ENCODE results near the gene RARB.
A peak's percentile ranks its signal among the peaks of the same experiment; 100 is the strongest.

RARB gene

DNA sequence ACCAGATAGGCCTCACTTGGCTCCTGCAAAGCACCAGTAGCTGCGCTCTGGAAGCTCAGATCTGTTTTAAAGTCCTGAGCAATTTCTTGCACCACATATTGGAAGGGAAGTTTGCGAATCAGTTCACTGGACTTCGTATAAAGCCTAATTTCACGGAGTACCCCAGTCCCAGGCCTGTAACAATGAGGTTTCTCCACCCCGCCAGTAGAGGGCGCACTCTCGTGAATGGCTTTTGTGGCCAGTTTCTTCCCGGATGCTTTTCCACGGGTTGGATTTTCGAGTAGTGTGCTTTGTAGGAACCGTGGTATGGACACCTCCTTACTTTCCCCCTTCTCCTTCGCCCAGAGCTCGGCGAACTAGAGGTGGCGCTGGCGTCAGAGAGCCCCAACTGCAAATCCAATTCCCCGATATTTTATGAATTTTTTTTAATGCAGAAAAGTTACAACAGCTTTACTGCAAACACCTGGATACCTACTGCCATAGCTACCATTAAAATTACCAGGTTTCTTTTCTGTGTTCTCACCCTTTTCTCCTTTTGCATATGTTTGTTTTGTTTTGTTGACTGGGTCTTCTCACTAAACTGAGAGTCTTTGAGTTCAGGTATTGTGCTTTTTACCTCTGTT is 13.3 kb downstream of the RARB start:
- DNase-seq (ENCODE audit: low read depth, low spot score), result peak; percentile 10
- no peak overlapping the region for H3K4me3 ChIP-seq (ENCODE audit: low read length)

DNA sequence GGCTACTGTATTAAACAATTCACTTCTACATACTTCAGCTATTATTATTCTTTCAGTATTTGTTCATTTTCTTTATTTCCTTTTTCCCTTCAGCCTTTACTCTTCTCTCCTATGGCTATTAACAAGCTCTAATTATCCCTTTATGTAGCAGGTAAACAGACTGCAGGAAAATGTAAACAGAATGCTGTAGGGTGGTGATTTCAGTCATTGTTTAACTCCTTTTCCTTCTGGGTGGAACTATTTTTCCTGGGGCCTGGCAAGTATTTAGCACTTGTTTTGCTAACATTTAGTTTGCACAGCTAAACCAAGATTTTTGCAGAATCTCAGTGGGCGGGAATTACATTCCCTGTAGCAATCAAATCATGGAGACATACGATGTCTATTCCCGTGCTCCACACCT is 14.4 kb downstream of the RARB start:
- no peak overlapping the region for H3K4me3 ChIP-seq (ENCODE audit: low read length)
- DNase-seq (ENCODE audit: low read depth, low spot score), result no peak

DNA sequence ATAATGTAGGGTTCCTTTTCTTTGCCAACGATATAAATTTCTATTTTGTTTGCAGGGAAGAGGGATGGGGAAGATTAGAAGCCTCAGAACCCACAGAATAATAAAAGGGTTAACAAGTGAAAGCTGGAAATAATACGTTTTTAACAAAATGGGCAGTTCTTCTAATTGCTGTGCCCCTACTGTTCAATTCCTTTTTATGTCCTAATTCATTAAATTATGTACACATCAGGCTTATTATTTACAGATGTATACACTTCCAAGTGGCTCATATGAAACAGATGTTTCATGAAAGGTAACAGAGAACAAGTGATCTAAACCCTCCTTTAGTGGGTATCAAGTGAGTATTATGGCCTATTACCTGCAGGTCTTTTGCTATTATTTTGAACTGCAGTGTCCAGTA is 16.2 kb downstream of the RARB start:
- H3K4me3 ChIP-seq (ENCODE audit: low read length), result no peak overlapping the region
- no peak for DNase-seq (ENCODE audit: low read depth, low spot score)

DNA sequence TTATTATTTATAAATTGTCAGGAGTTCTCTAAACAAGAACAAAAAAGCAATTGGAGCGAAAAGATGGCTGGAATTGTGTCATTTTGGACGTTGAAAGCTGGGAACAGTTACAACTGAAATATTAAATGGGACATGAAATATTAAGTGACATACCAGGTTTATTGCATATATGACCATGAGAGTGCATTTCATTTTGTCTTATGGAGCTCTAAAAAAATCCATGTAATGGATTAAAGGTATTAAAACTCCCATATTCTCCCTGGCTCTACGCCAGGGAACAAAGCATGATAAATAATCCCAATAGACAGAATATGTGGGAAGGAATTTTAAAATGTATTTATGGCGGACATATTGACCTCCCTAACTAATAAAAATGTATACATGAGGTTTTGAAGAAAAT is 17.7 kb downstream of the RARB start:
- no peak overlapping the region for H3K4me3 ChIP-seq (ENCODE audit: low read length)
- no peak for DNase-seq (ENCODE audit: low read depth, low spot score)

DNA sequence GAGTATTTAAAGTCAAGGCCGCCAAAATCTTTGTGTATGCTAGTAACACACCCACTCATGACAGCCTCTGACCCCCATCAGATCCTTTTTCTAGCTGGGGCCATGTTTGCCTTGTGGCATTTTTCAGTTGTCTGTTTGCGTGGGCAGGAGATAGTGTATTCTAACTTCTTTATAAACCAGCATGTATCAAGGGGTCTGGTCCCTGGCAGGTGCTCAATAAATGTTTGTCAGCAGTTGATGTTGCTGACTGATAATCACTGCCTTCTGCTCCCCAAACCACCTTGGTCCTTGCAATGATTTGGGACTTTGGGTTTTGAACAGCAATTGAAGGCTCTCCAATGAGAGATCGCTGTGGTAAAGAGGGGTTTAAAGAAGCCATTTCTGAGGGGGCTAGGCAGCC is 19.2 kb downstream of the RARB start:
- no peak for DNase-seq (ENCODE audit: low read depth, low spot score)
- no peak overlapping the region for H3K4me3 ChIP-seq (ENCODE audit: low read length)

DNA sequence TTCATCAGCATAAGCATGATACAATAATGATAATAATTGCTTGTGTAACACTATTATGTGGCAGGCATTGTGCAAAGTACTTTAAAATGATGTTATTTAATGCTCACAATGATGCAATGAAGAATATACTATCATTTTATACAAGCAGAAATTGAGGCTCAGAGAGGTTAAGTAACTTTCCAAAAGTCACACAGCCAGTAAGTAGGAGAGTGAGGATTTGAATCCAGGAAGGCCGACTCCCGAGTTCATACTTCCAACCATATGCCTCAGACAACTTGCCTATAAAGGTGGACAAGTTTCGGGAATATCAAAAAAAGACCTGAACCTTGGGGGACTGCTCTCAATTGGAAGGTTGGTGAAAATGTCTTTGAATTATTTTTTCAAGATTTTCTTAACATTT is 19.9 kb downstream of the RARB start:
- no peak overlapping the region for H3K4me3 ChIP-seq (ENCODE audit: low read length)
- no peak for DNase-seq (ENCODE audit: low read depth, low spot score)

DNA sequence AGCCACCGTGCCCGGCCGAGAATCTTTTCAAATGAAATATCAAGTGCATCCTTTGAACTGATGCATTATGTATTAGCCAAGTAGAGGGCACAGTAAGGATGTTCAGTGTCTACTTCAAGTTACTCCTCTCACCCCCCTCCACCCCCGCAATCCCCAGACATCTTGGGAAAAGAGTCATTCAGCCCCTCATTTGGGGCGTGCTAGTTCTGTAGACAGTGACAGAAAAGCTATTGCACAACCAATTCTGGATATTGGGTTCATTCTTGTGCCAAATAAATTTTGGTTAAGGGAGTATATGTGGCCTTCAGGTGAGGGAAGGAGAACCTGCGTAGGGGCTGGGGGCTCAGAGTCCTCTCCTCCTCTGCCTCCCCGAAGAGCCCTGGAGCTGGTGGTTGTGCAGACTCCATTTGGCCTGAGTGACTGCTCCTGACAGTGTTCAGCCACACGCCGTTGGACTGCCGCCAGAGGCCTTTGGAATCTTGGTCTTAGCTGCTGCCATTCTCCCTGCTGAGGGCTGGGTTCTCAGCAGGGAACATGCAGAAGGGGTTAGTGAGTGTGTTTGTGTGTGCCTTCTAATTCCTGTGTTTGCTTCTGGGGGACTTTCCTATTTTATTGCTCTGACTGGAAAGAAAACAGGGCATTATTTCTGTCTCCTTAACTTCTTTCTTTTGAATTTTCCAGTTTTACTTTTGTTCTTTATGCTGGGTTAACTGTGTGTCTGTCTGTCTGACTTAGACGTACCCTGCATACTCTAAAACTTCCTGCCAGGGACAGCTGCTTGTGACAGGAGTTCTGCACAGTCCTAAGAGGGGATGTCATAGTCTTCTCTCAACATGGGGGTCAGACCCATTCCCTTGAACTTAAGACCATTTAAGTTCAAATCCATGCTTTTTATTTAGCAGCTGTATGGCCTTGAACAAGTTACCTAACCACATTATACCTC is 21.0 kb downstream of the RARB start:
- H3K4me3 ChIP-seq (ENCODE audit: low read length), result no peak overlapping the region
- DNase-seq (ENCODE audit: low read depth, low spot score), result no peak

DNA sequence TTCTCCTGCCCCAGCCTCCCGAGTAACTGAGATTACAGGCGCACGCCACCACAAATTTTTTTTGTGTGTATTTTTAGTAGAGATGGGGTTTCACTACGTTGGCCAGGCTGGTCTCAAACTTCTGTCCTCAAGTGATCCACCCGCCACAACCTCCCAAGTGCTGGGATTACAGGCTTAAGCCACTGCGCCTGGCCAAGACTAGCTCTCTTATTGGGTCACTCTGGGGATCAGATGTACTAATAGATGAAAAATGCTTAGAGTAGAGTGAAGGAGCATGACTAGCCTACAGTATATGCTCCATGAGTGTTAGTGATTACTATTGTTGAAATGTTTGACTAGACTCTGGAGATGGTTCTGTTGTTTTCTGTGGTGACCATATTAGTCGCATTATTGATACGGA is 21.8 kb downstream of the RARB start:
- no peak overlapping the region for H3K4me3 ChIP-seq (ENCODE audit: low read length)
- DNase-seq (ENCODE audit: low read depth, low spot score), result no peak

DNA sequence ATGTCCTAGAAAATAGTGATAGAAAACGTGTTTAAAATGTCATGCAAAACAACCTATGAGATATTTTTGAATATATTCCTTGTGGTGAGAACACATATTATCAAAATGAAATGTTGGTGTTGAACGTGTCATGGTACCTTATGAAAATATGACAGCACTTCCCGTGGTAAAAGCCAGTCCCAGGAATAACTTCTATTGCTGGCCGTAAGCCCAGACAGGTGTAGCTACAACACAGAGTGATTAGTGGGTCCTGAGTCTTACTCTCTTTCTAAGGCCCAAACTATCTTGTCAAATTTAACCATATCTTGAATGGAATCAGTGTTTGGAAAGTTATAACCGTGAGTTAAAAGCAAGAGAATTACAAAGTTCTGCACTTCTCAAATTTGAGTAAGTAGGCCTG is 24.1 kb downstream of the RARB start:
- H3K4me3 ChIP-seq (ENCODE audit: low read length), result no peak overlapping the region
- DNase-seq (ENCODE audit: low read depth, low spot score), result no peak

DNA sequence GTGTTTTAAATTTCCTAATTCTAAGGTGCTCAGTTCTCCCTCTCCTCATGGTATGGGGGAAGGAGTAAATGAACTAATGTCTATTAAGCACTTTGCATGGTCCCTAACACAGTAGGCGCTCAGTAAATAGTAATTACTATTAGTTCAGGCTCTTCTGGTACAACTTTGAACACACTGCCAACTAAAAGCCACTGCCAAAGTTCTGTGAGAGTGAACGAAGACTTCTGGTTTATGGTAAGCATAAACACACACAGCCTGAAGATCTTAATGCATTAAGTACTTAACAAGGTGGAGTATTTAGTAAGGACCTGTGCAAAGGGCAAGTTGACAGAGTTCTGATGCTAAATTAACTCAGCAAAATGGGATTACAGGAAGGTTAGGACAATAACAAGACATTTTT is 24.7 kb downstream of the RARB start:
- DNase-seq (ENCODE audit: low read depth, low spot score), result no peak
- no peak overlapping the region for H3K4me3 ChIP-seq (ENCODE audit: low read length)

DNA sequence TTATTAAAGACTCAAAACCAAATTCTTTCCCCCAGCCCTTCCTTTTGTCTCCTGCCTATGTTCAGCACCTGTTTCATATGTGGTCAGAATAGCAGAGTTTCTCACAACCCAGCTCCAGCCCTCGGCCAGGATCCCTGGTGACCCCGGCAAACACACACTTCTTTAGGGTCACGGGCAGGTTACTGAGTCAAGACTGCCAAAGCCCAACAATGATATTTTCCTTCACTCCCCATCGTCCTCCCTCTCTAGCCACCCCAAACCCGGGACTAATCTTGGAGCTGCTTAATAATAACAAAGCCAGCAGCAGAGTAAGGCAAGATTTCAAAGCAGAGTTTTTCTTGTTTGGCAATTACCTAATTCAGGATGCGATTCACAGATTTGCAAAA is 25.5 kb downstream of the RARB start:
- H3K4me3 ChIP-seq (ENCODE audit: low read length), result no peak overlapping the region
- DNase-seq (ENCODE audit: low read depth, low spot score), result no peak

DNA sequence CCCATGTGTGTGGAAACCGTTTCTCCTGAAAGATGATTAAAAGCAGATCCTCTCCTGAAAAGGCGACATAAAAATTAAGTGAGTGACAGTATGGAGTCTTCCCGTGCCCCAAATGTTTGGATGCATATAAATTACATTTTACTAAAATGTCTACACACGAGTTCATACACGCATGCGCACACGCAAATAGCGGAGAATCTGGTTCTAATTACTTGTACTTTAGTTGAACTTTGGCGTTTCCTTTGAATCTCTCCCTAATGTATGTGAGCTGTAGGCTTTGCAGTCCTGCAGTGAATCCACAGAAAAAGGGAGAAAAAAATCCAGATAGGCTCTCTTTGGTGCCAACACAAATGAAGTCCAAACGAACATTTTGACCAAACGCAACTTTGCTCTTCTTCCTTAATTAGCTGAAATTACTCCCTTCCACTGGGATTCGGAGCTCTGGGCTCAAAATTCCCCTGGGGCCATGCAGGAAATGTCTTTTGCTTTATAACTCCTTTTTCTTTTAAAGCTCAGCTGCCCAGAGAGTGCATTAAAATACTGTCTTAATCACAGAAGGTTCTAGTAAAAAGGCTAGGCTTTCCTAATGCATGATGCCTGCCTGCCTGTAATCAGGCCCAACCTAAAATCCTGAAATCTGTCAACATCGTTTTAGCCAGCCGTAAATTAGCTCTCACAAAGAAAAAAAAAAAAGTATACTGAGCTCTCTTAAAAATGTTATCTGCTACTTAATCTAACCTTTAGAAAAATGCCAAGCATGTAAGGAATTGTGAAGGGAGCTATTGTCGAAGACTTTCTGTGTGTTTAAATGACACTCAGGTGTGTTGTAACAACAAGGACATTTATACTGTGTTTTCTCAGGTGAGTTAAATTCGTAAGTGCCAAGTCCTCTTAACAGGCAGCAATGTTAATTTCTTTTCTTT is 26.2 kb downstream of the RARB start:
- DNase-seq (ENCODE audit: low read depth, low spot score), result no peak
- no peak overlapping the region for H3K4me3 ChIP-seq (ENCODE audit: low read length)

DNA sequence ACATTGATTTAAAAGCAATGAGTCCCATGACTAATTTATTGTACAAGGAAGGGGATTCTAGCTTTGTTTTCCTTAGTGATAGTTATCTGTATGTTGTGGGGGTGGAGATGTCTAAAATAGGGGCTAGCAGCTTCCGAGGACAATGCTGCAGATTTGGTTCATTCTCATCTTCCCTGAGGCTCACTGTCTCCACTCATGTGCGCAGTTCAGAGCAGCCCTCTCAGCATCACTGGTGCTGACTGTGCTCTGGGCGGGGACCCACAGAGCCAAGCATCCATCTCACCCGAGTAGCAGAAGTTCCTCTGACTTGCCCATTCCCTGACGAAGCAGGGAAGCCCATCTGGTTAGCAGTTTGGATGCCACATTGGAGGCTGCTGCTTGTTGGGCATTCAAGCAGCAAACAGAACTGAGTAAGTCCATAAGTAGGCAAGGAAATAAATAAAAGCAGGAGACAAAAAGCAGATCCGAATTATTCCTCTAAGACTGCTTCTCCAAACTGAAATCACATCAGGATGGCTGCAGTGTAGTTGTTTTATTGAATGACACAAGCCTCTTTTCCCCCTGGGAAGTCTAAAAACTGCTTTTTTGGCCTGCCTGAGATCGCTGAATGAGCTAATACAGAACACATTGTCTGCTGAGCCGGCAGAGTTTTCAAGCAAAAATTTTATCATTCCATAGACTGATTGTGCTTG is 27.5 kb downstream of the RARB start:
- H3K4me3 ChIP-seq (ENCODE audit: low read length), result no peak overlapping the region
- no peak for DNase-seq (ENCODE audit: low read depth, low spot score)

DNA sequence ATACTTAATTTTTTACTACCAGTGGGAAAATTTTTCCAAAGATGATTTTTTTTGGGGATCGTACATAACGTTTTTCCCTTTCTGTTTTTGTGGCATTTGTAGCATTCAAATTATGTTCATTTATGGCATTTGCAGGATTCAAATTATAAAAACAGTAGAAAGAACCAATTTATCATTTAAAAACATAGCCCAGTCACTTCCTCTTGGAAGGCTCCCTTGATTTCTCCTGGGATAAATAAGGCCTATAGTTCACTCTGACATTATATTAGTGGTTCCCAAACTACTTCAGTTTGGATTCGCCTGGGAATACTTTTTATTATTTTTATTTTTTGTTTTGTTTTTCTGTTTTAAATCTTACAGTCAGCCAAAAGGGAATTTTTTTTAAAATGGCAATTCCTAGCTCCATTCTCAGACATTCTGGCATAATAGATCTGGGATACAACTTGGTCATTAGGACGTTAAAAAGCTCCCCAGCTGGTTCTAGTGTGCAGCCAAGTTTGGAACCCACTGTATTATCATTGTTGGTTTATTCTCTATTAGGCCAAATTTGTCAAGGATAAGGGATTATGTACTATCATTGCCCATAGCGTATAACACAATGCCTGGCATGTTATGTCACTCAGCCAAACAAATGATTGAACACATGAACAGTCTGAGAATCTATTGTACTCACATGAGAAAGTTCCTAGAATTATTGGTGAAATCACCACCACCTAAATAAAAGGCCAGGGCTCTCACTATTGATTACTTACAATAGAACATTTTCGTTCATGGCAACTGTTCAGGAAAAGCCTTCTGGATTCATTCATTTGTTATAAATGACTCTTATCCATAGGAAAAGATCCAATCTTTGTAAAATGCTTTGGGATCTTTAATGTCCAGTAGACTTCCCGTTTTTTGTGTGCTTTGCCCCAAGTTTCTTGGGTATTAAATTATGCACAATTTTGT is 28.9 kb downstream of the RARB start:
- no peak overlapping the region for H3K4me3 ChIP-seq (ENCODE audit: low read length)
- DNase-seq (ENCODE audit: low read depth, low spot score), result no peak

DNA sequence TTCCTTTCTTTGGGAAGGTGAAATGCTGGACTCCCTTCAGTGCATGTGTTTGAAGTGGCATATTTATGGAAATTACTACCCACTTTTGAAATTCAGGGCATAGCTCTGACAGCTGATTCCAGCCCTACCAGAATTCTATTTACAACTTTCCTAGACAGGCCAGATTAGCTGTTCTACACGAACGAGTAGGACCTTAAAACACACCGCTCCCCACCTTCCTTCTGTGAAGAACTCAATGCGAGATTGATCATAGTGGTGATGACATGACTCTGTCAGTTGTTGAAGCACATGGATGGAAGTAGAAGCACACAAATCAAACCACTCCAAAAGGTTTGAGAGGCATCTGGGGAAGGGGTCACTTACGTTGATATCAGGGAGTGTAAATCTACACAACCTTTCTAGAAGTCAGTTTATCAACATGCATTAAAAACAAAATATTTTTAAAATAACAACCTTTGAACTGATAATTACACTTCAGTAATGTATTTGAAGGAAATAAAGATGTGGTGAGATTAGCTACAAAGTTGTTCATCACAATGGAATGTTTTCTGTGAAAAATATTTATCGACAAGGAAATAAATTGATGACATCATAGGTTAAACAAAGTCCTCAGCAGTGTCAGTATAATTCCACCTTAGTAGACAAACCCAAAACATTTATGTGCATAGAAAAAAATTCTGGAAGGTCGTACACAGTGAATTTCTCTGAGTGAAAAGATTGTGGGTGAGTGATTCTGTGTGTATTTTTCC is 29.8 kb downstream of the RARB start:
- no peak overlapping the region for H3K4me3 ChIP-seq (ENCODE audit: low read length)
- DNase-seq (ENCODE audit: low read depth, low spot score), result no peak

DNA sequence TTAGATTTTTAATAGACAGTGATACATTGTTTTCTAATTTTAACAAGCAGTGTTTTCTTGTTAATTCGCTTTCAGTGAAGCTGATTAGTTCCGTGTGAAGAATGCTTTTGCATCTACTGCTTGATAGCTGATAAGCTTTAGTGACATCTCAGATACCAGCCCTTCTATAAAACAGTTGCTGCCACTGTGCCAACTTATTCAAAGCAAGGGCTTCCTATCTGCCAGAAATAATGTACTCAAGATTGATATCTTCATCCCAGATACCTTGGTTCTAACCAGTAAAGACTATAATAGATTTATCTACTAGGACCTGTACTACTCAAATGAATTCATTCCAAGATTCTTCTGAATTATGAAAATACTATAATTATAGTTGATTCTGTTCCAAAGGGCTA is 30.4 kb downstream of the RARB start:
- no peak for DNase-seq (ENCODE audit: low read depth, low spot score)
- H3K4me3 ChIP-seq (ENCODE audit: low read length), result no peak overlapping the region

DNA sequence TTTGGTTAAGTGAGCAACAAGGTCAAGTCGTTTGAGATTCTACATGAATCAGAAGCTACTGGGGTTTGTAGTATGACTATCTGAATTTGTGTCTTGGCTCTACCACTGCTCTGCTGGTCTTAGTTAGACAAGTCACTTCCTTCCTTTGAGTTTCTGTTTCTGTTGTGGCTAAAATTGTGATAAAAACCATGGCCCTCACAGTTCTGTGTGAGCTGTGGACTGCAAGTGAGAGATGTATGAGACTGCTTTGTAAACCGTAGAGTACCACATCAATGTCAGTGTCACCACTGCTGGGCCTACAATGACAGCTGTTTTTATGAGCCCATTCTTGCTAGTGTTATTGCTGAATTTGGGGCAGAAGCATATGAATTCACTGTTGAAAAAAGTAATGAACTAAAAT is 32.7 kb downstream of the RARB start:
- DNase-seq (ENCODE audit: low read depth, low spot score), result peak; percentile 29
- no peak overlapping the region for H3K4me3 ChIP-seq (ENCODE audit: low read length)

DNA sequence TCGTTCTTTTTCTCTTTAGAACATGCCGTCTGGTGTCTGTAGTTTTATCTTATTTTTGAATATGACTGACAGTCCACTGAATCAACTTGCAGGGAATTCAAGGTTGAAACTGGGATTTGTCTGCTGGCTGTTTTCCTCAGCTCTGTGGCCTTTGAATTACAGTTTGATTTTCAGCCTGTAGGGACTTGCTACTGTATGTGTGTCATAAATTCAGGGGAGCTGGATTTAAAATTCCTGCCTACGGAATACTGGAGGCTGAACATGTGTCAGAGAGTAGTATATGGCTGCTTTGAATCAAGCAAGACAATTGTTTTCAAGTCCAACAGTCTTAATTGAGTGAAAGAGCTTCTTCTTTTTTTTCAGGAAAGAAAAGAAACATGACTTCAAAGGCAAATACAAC is 33.9 kb downstream of the RARB start:
- no peak for DNase-seq (ENCODE audit: low read depth, low spot score)
- no peak overlapping the region for H3K4me3 ChIP-seq (ENCODE audit: low read length)

Measured in Jurkat, Clone E6-1 (cell line).